ENCODE data around the gene KLF13.
"Not testable (repeated sequence)": the region's sequence is repeated elsewhere in the genome, so short reads cannot be mapped to it uniquely, and the experiment has no call there.

The KLF13 gene

GRCh38 chr15:31346367-31347066 lies 19.9 kb downstream of the KLF13 start:
- Histone ChIP-seq H3K36me3 (ENCODE audit: control insufficient read depth, insufficient read depth, low read length) (no peaks in the 10 kb centered on the region), H3K9ac (ENCODE audit: low read depth, low read length) (peak overlapping the region; percentile 37), H3K27me3 (ENCODE audit: control insufficient read depth, insufficient read depth, low read length) (no peaks in the 10 kb centered on the region), H3K4me3 (ENCODE audit: low read depth, low read length) (no peak overlapping the region), H3K9me3 (ENCODE audit: control insufficient read depth, insufficient read depth, low read length) (no peaks in the 10 kb centered on the region), H3K4me1 (ENCODE audit: control insufficient read depth, insufficient read depth, low read length) (no peaks in the 10 kb centered on the region)

- no peaks in the 10 kb centered on the region for H3K27me3 ChIP-seq (ENCODE audit: control insufficient read depth, insufficient read depth, low read length)
- H3K4me1 ChIP-seq (ENCODE audit: control insufficient read depth, insufficient read depth, low read length), result no peaks in the 10 kb centered on the region
- peak overlapping the region; percentile 37 for H3K9ac ChIP-seq (ENCODE audit: low read depth, low read length)
- no peak overlapping the region for H3K4me3 ChIP-seq (ENCODE audit: low read depth, low read length)
- H3K36me3 ChIP-seq (ENCODE audit: control insufficient read depth, insufficient read depth, low read length), result no peaks in the 10 kb centered on the region
- H3K9me3 ChIP-seq (ENCODE audit: control insufficient read depth, insufficient read depth, low read length), result no peaks in the 10 kb centered on the region
Observed at GRCh38 chr15:31347067-31347975, 20.7 kb downstream of the KLF13 start.

DNA sequence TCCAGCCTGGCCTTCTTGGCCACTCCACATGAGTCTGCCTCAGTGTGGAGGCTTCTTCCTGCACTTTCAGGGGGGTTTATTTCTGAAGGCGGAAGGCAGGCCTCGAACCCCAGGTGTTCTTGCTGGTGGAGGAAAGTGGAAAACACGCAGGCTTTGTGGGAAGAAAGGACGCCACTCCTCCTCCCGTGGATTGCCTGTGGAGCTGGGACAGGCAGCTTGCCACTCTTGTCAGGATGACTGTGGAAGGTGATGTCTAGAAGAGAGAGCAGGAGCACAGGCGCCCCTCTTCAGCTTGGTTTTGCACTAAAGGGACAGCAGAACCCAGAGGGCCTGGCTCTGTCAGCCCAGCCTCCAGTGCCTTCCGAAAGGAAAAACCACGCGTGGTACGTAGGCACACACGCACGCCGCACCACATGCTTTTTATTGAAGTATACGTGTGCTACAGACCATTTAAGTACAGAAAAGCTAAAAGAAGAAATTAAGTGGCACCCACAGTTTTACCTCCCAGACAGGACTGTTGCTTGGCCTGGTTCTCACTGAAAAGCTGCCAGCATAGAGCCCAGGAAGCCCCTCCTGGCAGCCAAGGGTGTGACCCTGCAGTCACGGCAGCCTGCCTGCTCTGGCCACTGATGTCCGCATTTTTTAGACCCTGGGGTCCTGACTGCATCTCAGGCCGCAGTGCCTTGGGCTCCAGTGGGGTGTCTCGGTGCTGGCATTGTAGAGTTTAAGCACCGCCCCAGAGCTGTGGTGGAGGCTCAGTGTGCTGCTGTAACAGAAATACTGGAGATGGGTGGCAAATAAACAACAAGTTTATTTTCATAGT lies 21.6 kb downstream of the KLF13 start:
- Histone ChIP-seq H3K4me1 (ENCODE audit: control insufficient read depth, insufficient read depth, low read length) (peaks cover 2% of the 10 kb centered on the region), H3K9me3 (ENCODE audit: control insufficient read depth, insufficient read depth, low read length) (no peaks in the 10 kb centered on the region), H3K27me3 (ENCODE audit: control insufficient read depth, insufficient read depth, low read length) (no peaks in the 10 kb centered on the region), H3K4me3 (ENCODE audit: low read depth, low read length) (no peak overlapping the region), H3K36me3 (ENCODE audit: control insufficient read depth, insufficient read depth, low read length) (no peaks in the 10 kb centered on the region), H3K9ac (ENCODE audit: low read depth, low read length) (no peak overlapping the region)

DNA sequence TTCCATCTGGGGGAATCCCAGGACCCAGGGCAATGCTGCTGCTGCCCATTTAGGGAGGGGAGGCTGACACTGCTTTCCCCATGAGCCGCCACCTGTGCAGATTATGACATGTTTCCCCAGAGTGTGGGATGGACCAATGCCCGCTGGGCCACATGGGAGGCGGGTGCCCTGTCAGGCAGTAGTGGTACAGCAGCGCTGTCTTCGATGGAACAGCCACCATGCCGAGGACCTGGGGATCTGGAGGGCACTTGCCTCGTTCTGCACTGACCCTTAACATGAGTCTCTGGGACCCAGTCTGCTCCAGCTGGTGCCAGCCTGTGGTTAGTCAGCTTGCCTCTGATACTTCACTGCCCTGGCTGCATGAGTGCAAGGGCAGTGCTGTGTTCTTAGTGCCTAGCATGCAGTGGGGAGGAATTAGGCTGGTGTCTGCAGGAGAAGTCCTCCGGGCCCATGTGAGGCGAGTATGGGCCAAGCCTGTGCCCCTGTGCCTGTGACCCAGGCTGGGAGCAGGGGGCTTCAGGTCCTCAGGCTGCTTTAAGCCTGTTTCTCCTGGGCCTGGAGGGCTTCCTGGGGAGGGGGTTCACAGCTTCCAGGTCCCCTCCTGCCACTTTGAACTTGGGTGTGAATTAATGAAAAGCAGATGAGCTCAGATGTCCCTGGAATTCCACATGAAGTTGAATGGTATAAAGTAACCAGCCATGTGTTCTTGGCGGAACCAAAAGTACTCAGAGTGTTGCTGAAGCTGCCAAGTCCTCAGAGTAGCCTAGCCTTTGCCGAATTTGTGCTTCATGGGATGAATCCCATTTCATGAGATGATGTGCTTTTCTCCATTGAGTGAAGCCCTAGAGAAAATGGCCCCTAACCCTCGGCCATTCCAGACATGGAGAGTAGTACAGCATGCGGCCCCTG lies 22.9 kb downstream of the KLF13 start:
- no peak overlapping the region for H3K9ac ChIP-seq (ENCODE audit: low read depth, low read length)
- H3K9me3 ChIP-seq (ENCODE audit: control insufficient read depth, insufficient read depth, low read length), result no peaks in the 10 kb centered on the region
- no peaks in the 10 kb centered on the region for H3K27me3 ChIP-seq (ENCODE audit: control insufficient read depth, insufficient read depth, low read length)
- H3K4me1 ChIP-seq (ENCODE audit: control insufficient read depth, insufficient read depth, low read length), result peaks cover 4% of the 10 kb centered on the region
- no peaks in the 10 kb centered on the region for H3K36me3 ChIP-seq (ENCODE audit: control insufficient read depth, insufficient read depth, low read length)
- no peak overlapping the region for H3K4me3 ChIP-seq (ENCODE audit: low read depth, low read length)

DNA sequence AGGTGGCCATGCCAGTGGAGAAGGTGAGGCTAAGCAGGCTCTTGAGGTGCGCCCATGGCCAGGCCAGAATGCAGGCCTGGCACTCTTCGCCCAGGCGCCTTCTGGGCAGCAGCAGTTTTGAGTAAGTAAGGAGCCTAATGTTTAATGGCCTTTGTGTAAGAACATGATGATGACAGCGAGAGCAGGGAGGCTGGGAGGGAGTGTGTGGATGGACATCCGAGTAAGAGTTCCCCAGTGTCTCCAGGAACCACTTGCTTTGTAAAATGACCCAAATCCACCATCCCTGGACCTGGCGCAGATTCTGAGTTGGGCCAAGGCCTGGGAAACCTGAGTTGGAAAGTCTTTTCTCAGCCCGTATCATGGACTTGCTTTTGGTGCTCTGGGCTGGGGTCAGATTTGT lies 24.1 kb downstream of the KLF13 start:
- Histone ChIP-seq H3K4me1 (ENCODE audit: control insufficient read depth, insufficient read depth, low read length) (peaks cover 4% of the 10 kb centered on the region), H3K36me3 (ENCODE audit: control insufficient read depth, insufficient read depth, low read length) (peaks cover 3% of the 10 kb centered on the region), H3K4me3 (ENCODE audit: low read depth, low read length) (no peak overlapping the region), H3K9ac (ENCODE audit: low read depth, low read length) (no peak overlapping the region), H3K9me3 (ENCODE audit: control insufficient read depth, insufficient read depth, low read length) (no peaks in the 10 kb centered on the region), H3K27me3 (ENCODE audit: control insufficient read depth, insufficient read depth, low read length) (no peaks in the 10 kb centered on the region)

DNA sequence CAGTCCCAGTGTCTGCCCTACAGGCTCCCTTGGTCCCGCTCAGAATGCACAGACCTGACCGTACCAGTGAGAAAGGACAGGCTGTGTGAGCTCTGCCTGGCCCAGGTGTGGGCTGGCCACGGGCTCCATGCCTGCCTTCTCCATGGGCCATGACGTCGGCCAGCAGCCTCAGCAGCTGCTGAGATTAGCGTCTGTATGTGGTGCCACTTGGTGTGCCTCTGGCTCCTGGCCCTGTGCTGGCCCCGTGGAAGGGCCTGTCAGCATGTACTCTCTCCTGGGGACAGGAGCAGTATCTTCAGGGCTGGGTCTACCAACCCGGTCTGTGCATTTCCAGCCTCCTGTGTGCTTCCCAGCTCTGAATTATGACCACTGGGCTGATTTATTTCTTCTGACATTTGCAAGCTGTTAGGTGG lies 25.7 kb downstream of the KLF13 start:
- H3K4me3 ChIP-seq (ENCODE audit: low read depth, low read length), result no peak overlapping the region
- no peaks in the 10 kb centered on the region for H3K27me3 ChIP-seq (ENCODE audit: control insufficient read depth, insufficient read depth, low read length)
- H3K9me3 ChIP-seq (ENCODE audit: control insufficient read depth, insufficient read depth, low read length), result no peaks in the 10 kb centered on the region
- H3K4me1 ChIP-seq (ENCODE audit: control insufficient read depth, insufficient read depth, low read length), result peaks cover 4% of the 10 kb centered on the region
- peaks cover 3% of the 10 kb centered on the region for H3K36me3 ChIP-seq (ENCODE audit: control insufficient read depth, insufficient read depth, low read length)
- H3K9ac ChIP-seq (ENCODE audit: low read depth, low read length), result peak overlapping the region; percentile 54

DNA sequence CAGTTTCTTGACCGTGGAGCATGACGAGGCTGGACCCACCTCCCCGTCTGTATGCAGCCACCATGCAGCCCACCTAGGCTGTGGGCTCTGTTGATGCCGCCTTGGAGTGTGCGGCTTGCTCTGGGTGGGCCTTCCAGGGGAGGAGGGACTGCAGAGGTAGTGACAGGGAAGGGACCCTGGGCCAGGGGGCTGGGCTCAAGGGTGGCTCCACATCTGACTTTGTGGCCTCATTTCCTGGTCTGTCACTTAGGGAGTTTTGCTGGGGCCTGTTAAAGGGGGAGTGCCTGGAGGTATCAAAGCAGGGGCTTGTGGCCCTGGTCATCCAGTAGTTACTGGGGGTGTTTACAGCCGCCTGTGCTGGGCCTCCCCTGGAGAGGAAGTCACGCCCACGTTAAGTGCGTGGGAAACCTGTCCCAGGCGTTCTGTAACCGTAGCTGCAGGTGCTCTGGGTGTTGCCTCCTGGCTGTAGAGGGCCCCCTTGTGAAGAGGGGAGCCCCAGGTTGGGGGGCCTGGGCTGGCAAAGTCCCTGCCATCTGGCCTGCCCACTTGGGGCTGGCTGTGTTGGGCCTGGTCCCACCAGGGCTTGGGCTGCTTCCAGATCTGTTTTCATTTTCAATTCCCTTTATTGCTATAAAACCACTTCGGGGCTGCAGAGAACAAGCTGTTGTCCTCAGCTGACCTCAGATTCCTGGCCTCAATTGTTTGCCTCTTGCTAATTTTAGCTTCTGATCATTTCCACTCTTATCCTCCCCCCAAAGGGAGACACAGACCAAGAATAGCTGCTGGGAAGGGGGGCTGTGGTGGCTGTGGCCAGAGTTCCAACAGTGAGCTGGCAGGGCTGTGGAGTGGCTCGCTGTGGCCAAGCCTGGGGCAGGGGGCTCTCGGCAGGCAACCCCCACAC lies 26.5 kb downstream of the KLF13 start:
- peaks cover 4% of the 10 kb centered on the region for H3K4me1 ChIP-seq (ENCODE audit: control insufficient read depth, insufficient read depth, low read length)
- H3K36me3 ChIP-seq (ENCODE audit: control insufficient read depth, insufficient read depth, low read length), result peaks cover 3% of the 10 kb centered on the region
- H3K4me3 ChIP-seq (ENCODE audit: low read depth, low read length), result no peak overlapping the region
- H3K27me3 ChIP-seq (ENCODE audit: control insufficient read depth, insufficient read depth, low read length), result no peaks in the 10 kb centered on the region
- H3K9ac ChIP-seq (ENCODE audit: low read depth, low read length), result no peak overlapping the region
- H3K9me3 ChIP-seq (ENCODE audit: control insufficient read depth, insufficient read depth, low read length), result no peaks in the 10 kb centered on the region

- H3K36me3 ChIP-seq (ENCODE audit: control insufficient read depth, insufficient read depth, low read length), result peaks cover 3% of the 10 kb centered on the region
- no peak overlapping the region for H3K4me3 ChIP-seq (ENCODE audit: low read depth, low read length)
- no peak overlapping the region for H3K9ac ChIP-seq (ENCODE audit: low read depth, low read length)
- H3K4me1 ChIP-seq (ENCODE audit: control insufficient read depth, insufficient read depth, low read length), result peaks cover 4% of the 10 kb centered on the region
- H3K9me3 ChIP-seq (ENCODE audit: control insufficient read depth, insufficient read depth, low read length), result no peaks in the 10 kb centered on the region
- H3K27me3 ChIP-seq (ENCODE audit: control insufficient read depth, insufficient read depth, low read length), result no peaks in the 10 kb centered on the region
Observed at GRCh38 chr15:31353931-31354330, 27.3 kb downstream of the KLF13 start.

DNA sequence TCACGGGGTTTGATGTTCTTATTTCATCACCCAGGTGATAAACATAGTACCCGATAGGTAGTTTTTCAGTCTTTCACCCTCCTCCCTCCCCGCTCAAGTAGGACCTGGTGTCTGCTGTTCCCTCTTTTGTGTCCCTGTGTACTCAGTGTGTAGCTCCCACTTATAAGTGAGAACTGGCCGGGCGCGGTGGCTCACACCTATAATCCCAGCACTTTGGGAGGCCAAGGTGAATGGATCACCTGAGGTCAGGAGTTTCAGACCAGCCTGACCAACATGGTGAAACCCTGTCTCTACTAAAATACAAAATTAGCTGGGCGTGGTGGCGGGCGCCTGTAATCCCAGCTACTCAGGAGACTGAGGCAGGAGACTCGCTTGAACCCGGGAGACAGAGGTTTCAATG lies 29.5 kb downstream of the KLF13 start:
- not testable (repeated sequence) for H3K9me3 ChIP-seq (ENCODE audit: control insufficient read depth, insufficient read depth, low read length); H3K4me1 ChIP-seq (ENCODE audit: control insufficient read depth, insufficient read depth, low read length); H3K36me3 ChIP-seq (ENCODE audit: control insufficient read depth, insufficient read depth, low read length); H3K9ac ChIP-seq (ENCODE audit: low read depth, low read length); H3K27me3 ChIP-seq (ENCODE audit: control insufficient read depth, insufficient read depth, low read length); H3K4me3 ChIP-seq (ENCODE audit: low read depth, low read length)

DNA sequence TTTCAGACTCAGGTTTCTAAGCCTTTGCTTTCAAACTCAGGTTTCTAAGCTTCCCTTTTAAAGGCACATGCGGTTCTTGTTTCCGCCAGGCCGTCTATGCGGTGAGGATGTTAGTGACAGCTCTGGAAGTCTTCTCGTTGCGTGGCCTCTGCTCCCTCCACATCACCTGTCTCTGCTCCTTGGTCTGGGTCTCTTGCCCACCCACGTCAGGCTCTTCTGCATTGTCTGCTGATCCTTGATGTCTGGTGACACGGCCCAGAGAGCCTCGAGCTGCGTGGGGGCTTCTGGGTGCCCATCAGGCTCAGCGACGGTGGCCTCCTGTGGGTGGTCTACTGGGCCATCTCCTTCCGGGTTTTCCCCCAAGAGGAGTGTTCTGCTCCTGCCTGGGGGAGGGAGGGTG lies 30.5 kb downstream of the KLF13 start:
- H3K36me3 ChIP-seq (ENCODE audit: control insufficient read depth, insufficient read depth, low read length), result peaks cover 3% of the 10 kb centered on the region
- H3K27me3 ChIP-seq (ENCODE audit: control insufficient read depth, insufficient read depth, low read length), result no peaks in the 10 kb centered on the region
- H3K9ac ChIP-seq (ENCODE audit: low read depth, low read length), result no peak overlapping the region
- H3K4me3 ChIP-seq (ENCODE audit: low read depth, low read length), result no peak overlapping the region
- H3K4me1 ChIP-seq (ENCODE audit: control insufficient read depth, insufficient read depth, low read length), result peaks cover 17% of the 10 kb centered on the region
- no peaks in the 10 kb centered on the region for H3K9me3 ChIP-seq (ENCODE audit: control insufficient read depth, insufficient read depth, low read length)
